GM12873 (cell line): ENCODE results near the gene HSPB2.

Experiments
- CTCF ChIP-seq: IDR thresholded peaks from 2 replicates; pipeline ENCODE4 v1.5.1; 2012; ENCODE audit warnings: low read depth, mild to moderate bottlenecking, moderate library complexity, low read length, control low read depth; ENCODE audit not compliant: insufficient read depth; ENCODE audit errors: missing control alignments

The HSPB2 gene

GRCh38 chr11:111944139-111944538 is 31.6 kb downstream of the HSPB2 start:
- TF ChIP-seq CTCF: no peak

GRCh38 chr11:111944651-111945051 is 32.1 kb downstream of the HSPB2 start:
- no peak for TF ChIP-seq CTCF

- no peak for TF ChIP-seq CTCF
Observed at GRCh38 chr11:111945198-111945597, 32.7 kb downstream of the HSPB2 start.

- TF ChIP-seq CTCF: no peak
Observed at GRCh38 chr11:111946499-111946898, 34.0 kb downstream of the HSPB2 start.

GRCh38 chr11:111947143-111947542 is 34.6 kb downstream of the HSPB2 start:
- TF ChIP-seq CTCF: no peak

GRCh38 chr11:111949519-111950426 is 37.2 kb downstream of the HSPB2 start:
- no peak for TF ChIP-seq CTCF

GRCh38 chr11:111951565-111951964 is 39.0 kb downstream of the HSPB2 start:
- no peak for TF ChIP-seq CTCF
